Endothelial cell of umbilical vein (primary cell): ENCODE measurements around the gene COX7B2. TPM values are rescaled to one million over a fixed set of nuclear protein-coding genes. Genes with fewer than 3 reads are reported as not detected.

Experiments
- BruUV-seq: library from RNA; stranded (reverse); fragments of 400-500 nt; replicated peaks from 2 replicates; lab custom pipeline; 2021; lab: Mats Ljungman, UMichigan
- CTCF ChIA-PET: fragments of 300-600, 350-600 bp; sonication (Branson Sonifier 250); formaldehyde crosslinking; loops from one replicate; lab custom pipeline; 2021; ENCODE audit warnings: antibody characterized with exemption, inconsistent platforms; lab: Charles Lee
- POLR2A ChIA-PET: fragments of 300-600, 350-600 bp; sonication (Branson Sonifier 250); formaldehyde crosslinking; loops from one replicate; lab custom pipeline; 2021; ENCODE audit warnings: antibody characterized with exemption, inconsistent platforms; lab: Charles Lee
- DNase-seq: peaks from one replicate; pipeline ENCODE4 v3.0.0-alpha.2; 2011; ENCODE audit warnings: low read depth, low spot score
- FAIRE-seq: peaks from 2 replicates; lab custom pipeline; 2011; peaks lifted over from hg19 to GRCh38; lab: Jason Lieb, UNC
- H2AFZ ChIP-seq: 2 replicates; pipeline ENCODE4 v1.6.0; 2012; ENCODE audit warnings: low read depth, low read length, control low read depth, inconsistent platforms
- H3K27ac ChIP-seq: 2 replicates; pipeline ENCODE4 v1.5.1; 2011; ENCODE audit warnings: low read depth, mild to moderate bottlenecking, control low read depth, low read length, moderate library complexity; ENCODE audit not compliant: insufficient read depth
- H3K27me3 ChIP-seq, 2 experiments: 2 replicates each; pipeline versions ENCODE4 v1.6.0 to v1.6.1; 2011; ENCODE audit warnings: low read length in 2 of 2, mixed read lengths in 1 of 2; ENCODE audit not compliant: control insufficient read depth in 2 of 2, insufficient read depth in 2 of 2
- H3K36me3 ChIP-seq, 2 experiments: 2 replicates in 1 of 2; 3 replicates in 1 of 2; pipeline ENCODE4 v1.5.1; 2011; ENCODE audit warnings: low read length in 2 of 2, mild to moderate bottlenecking in 1 of 2, moderate library complexity in 1 of 2; ENCODE audit not compliant: control insufficient read depth in 2 of 2, insufficient read depth in 2 of 2; ENCODE audit errors: extremely low read depth in 1 of 2
- H3K4me1 ChIP-seq: 3 replicates; pipeline ENCODE4 v1.5.1; 2011; ENCODE audit warnings: mild to moderate bottlenecking, low read length; ENCODE audit not compliant: control insufficient read depth, insufficient read depth; ENCODE audit errors: extremely low read depth
- H3K4me2 ChIP-seq: 2 replicates; pipeline ENCODE4 v1.6.1; 2011; ENCODE audit warnings: low read length, control low read depth, mixed read lengths; ENCODE audit not compliant: insufficient read depth
- H3K4me3 ChIP-seq, 3 experiments: fragments of 200-600 bp in 1 of 3; sonication (generic), shearing (Covaris generic) in 1 of 3; replicated peaks in 1 of 3; 2 replicates each; pipeline ENCODE4 v1.5.1; 2011 to 2016; ENCODE audit warnings: control low read depth in 3 of 3, low read length in 3 of 3, mild to moderate bottlenecking in 2 of 3, inconsistent platforms in 1 of 3, low read depth in 1 of 3, moderate library complexity in 1 of 3; ENCODE audit not compliant: insufficient read depth in 1 of 3
- H3K79me2 ChIP-seq: 2 replicates; pipeline ENCODE4 v1.6.0; 2012; ENCODE audit warnings: low read length, inconsistent platforms; ENCODE audit not compliant: control insufficient read depth, insufficient read depth
- H3K9ac ChIP-seq: replicated peaks from 2 replicates; pipeline ENCODE3; 2011; ENCODE audit warnings: low read length, control low read depth; ENCODE audit not compliant: insufficient read depth; ENCODE audit errors: extremely low read depth
- H3K9me1 ChIP-seq: replicated peaks from 3 replicates; pipeline ENCODE4 v1.6.0; 2011; ENCODE audit warnings: mild to moderate bottlenecking, low read length; ENCODE audit not compliant: control insufficient read depth, insufficient read depth; ENCODE audit errors: extremely low read depth
- H3K9me3 ChIP-seq: replicated peaks from 2 replicates; pipeline ENCODE4 v1.5.1; 2012; ENCODE audit warnings: low read length, inconsistent platforms; ENCODE audit not compliant: control insufficient read depth, insufficient read depth
- H4K20me1 ChIP-seq: replicated peaks from 2 replicates; pipeline ENCODE3; 2011; ENCODE audit warnings: mild to moderate bottlenecking, low read length; ENCODE audit not compliant: control insufficient read depth, insufficient read depth; ENCODE audit errors: extremely low read depth
- CTCF ChIP-seq, 2 donors: IDR thresholded peaks; 1 replicate in 1 of 2; 2 replicates in 1 of 2; pipeline ENCODE4 v1.5.1; 2011; ENCODE audit warnings: low read length in 2 of 2, mild to moderate bottlenecking in 2 of 2, moderate library complexity in 2 of 2, control low read depth in 1 of 2, inconsistent platforms in 1 of 2, low read depth in 1 of 2; ENCODE audit not compliant: insufficient read depth in 1 of 2; ENCODE audit errors: extremely low read depth in 1 of 2
- EZH2 ChIP-seq: IDR thresholded peaks from 2 replicates; pipeline ENCODE4 v1.6.1; 2012; ENCODE audit warnings: borderline replicate concordance, low read depth, mild to moderate bottlenecking, moderate library complexity, low read length, inconsistent platforms; ENCODE audit not compliant: severe bottlenecking
- FOS ChIP-seq: IDR thresholded peaks from 2 replicates; pipeline ENCODE4 v1.6.1; 2011; ENCODE audit warnings: mild to moderate bottlenecking, low read length, moderate library complexity, borderline replicate concordance; ENCODE audit not compliant: insufficient read depth
- GATA2 ChIP-seq: IDR thresholded peaks from 2 replicates; pipeline ENCODE4 v1.7.0; 2011; ENCODE audit warnings: low read depth, mild to moderate bottlenecking, moderate library complexity, mixed read lengths, low read length; ENCODE audit not compliant: insufficient read length, insufficient read depth
- MAX ChIP-seq: IDR thresholded peaks from 2 replicates; pipeline ENCODE4 v1.6.1; 2011; ENCODE audit not compliant: insufficient read depth, insufficient read length
- MYC ChIP-seq: IDR thresholded peaks from one replicate; pipeline ENCODE4 v1.6.1; 2011; ENCODE audit warnings: mild to moderate bottlenecking, low read depth, low read length
- POLR2A ChIP-seq: IDR thresholded peaks from 2 replicates; pipeline ENCODE4 v1.6.1; 2012; ENCODE audit warnings: low read depth, mild to moderate bottlenecking, control low read depth, low read length
- POLR2AphosphoS5 ChIP-seq: IDR thresholded peaks from 2 replicates; pipeline ENCODE4 v1.6.1; 2012; ENCODE audit warnings: low read depth, mild to moderate bottlenecking, control low read depth, low read length, moderate library complexity; ENCODE audit not compliant: insufficient read depth
- dilution Hi-C: fragments of 300-500 bp; cut with MboI; formaldehyde crosslinking; loops from one replicate; pipeline ENCODE4 v1.15.0; 2019; ENCODE audit warnings: low sequenced_read_pairs; ENCODE audit not compliant: extremely low pct_ligation_motif_present
- intact Hi-C: fragments of 100-400 bp; cut with micrococcal nuclease; formaldehyde crosslinking; loops from one replicate; pipeline ENCODE4 v1.10.0; 2022
- polyA plus RNA-seq, 4 experiments: library from polyadenylated mRNA; depleted of rRNA in 3 of 4; stranded (reverse) in 3 of 4; unstranded in 1 of 4; fragments of >200 nt; gene quantifications; 2 replicates each; pipeline versions ENCODE4 v1.2.1 to v1.2.3, GENCODE V29; 2011 to 2012; ENCODE audit warnings: missing spikeins in 1 of 4
- total RNA-seq: library from RNA; stranded (reverse); gene quantifications from 2 replicates; pipeline ENCODE4 v1.2.3, GENCODE V29; 2021

Gene COX7B2
- total and polyA plus RNA-seq, 2 donors (not counting 3 experiments of a cell fraction or from before 2014, with no cell fraction given) = not detected

GRCh38 chr4:46927201-46927600 is 18.2 kb upstream of the COX7B2 start:
- POLR2A ChIA-PET = no interaction called here
- Histone ChIP-seq H3K9ac (no peak overlapping the region), H3K4me2 (no peak overlapping the region), H3K36me3 (no peaks in the 10 kb centered on the region), H3K4me3 (no peak overlapping the region), H4K20me1 (no peaks in the 10 kb centered on the region), H2AFZ (no peak overlapping the region), H3K4me1 (no peaks in the 10 kb centered on the region), H3K9me3 (no peaks in the 10 kb centered on the region), H3K27me3 (peaks cover 0 to 9% of the 10 kb centered on the region in 2 experiments), H3K79me2 (no peaks in the 10 kb centered on the region), H3K27ac (no peak overlapping the region), H3K9me1 (no peaks in the 10 kb centered on the region)
- dilution Hi-C loops (no loop called here), intact Hi-C loops (no loop called here)
- TF ChIP-seq CTCF (IDR thresholded peaks at IDR 0.05; ENCODE audit: extremely low read depth in 1 of 2, insufficient read depth in 1 of 2, low read depth in 1 of 2, low read length in 2 of 2) (no peak), MYC (no peak), POLR2AphosphoS5 (no peak), MAX (no peak), EZH2 (no peak), FOS (no peak), POLR2A (no peak), GATA2 (no peak)
- no TSS peak for BruUV-seq
- FAIRE-seq = no peak
- no peak for DNase-seq
- CTCF ChIA-PET = interaction anchor here (1.1 kb wide), 1 partner anchor 9 kb away, joined by 3 read pairs; no protein-coding TSS in a partner anchor
